Measurements from ENCODE around the gene PKIB. TPM values are rescaled to one million over a fixed set of nuclear protein-coding genes. Genes with fewer than 3 reads are reported as not detected.

The PKIB gene
- total and polyA plus RNA-seq, 10 of the 15 experiments (the other 5 are each of a cell fraction or from before 2014, with no cell fraction given) = 0.20 to 1.8 (median 0.87) TPM

DNA sequence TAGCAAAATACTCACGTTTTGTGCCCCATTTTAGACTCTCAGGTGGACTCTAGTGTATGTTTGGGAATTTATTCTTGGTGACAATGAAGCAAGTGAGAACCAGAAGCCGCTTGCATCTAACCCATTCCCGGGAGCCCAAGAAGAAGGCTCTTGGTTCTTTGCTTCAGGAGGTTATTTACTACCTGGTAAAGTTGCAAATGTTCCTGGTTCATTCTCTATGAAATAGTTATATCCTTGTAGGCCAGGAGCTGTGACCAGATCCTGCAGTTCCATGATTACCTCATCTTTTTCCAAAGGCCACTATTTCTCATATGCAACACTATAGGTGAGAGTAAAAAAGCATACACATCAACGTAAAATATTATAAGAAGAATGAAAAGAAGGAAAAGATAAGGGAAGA is 108.4 kb downstream of the PKIB start (continued):
- TF ChIP-seq, protein P1, sequence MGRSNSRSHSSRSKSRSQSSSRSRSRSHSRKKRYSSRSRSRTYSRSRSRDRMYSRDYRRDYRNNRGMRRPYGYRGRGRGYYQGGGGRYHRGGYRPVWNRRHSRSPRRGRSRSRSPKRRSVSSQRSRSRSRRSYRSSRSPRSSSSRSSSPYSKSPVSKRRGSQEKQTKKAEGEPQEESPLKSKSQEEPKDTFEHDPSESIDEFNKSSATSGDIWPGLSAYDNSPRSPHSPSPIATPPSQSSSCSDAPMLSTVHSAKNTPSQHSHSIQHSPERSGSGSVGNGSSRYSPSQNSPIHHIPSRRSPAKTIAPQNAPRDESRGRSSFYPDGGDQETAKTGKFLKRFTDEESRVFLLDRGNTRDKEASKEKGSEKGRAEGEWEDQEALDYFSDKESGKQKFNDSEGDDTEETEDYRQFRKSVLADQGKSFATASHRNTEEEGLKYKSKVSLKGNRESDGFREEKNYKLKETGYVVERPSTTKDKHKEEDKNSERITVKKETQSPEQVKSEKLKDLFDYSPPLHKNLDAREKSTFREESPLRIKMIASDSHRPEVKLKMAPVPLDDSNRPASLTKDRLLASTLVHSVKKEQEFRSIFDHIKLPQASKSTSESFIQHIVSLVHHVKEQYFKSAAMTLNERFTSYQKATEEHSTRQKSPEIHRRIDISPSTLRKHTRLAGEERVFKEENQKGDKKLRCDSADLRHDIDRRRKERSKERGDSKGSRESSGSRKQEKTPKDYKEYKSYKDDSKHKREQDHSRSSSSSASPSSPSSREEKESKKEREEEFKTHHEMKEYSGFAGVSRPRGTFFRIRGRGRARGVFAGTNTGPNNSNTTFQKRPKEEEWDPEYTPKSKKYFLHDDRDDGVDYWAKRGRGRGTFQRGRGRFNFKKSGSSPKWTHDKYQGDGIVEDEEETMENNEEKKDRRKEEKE (IDR thresholded peaks at IDR 0.05) = no peak
- TF ChIP-seq, protein P2, sequence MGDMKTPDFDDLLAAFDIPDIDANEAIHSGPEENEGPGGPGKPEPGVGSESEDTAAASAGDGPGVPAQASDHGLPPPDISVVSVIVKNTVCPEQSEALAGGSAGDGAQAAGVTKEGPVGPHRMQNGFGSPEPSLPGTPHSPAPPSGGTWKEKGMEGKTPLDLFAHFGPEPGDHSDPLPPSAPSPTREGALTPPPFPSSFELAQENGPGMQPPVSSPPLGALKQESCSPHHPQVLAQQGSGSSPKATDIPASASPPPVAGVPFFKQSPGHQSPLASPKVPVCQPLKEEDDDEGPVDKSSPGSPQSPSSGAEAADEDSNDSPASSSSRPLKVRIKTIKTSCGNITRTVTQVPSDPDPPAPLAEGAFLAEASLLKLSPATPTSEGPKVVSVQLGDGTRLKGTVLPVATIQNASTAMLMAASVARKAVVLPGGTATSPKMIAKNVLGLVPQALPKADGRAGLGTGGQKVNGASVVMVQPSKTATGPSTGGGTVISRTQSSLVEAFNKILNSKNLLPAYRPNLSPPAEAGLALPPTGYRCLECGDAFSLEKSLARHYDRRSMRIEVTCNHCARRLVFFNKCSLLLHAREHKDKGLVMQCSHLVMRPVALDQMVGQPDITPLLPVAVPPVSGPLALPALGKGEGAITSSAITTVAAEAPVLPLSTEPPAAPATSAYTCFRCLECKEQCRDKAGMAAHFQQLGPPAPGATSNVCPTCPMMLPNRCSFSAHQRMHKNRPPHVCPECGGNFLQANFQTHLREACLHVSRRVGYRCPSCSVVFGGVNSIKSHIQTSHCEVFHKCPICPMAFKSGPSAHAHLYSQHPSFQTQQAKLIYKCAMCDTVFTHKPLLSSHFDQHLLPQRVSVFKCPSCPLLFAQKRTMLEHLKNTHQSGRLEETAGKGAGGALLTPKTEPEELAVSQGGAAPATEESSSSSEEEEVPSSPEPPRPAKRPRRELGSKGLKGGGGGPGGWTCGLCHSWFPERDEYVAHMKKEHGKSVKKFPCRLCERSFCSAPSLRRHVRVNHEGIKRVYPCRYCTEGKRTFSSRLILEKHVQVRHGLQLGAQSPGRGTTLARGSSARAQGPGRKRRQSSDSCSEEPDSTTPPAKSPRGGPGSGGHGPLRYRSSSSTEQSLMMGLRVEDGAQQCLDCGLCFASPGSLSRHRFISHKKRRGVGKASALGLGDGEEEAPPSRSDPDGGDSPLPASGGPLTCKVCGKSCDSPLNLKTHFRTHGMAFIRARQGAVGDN (IDR thresholded peaks at IDR 0.05) = no peak
- TF ChIP-seq TBL1XR1 (IDR thresholded peaks at IDR 0.05; ENCODE audit: low read depth, low read length) = no peak
- TF ChIP-seq, protein P3, sequence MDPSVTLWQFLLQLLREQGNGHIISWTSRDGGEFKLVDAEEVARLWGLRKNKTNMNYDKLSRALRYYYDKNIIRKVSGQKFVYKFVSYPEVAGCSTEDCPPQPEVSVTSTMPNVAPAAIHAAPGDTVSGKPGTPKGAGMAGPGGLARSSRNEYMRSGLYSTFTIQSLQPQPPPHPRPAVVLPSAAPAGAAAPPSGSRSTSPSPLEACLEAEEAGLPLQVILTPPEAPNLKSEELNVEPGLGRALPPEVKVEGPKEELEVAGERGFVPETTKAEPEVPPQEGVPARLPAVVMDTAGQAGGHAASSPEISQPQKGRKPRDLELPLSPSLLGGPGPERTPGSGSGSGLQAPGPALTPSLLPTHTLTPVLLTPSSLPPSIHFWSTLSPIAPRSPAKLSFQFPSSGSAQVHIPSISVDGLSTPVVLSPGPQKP (IDR thresholded peaks at IDR 0.05; ENCODE audit: low read depth, low read length) = no peak
- no peak for TF ChIP-seq CBFB (IDR thresholded peaks at IDR 0.05; ENCODE audit: low read depth)
- TF ChIP-seq SREBF1 (IDR thresholded peaks at IDR 0.05; ENCODE audit: low read length) = no peak

Data from GM12878 (cell line).